Mucosa of gallbladder (tissue), 1 donor: Measurements from ENCODE around the gene KLF3. TPM values are rescaled to one million over a fixed set of nuclear protein-coding genes. Genes with fewer than 3 reads are reported as not detected.
A peak's percentile ranks its signal among the peaks of the same experiment; 100 is the strongest.

Experiments
- DNase-seq: peaks from one replicate; pipeline ENCODE4 v3.0.0-alpha.2; 2020; ENCODE audit warnings: low spot score
- total RNA-seq: library from RNA; stranded (reverse); gene quantifications from one replicate; pipeline ENCODE4 v1.2.1, GENCODE V29; 2021
- donor health status: DM: no; HTN: no; CAD: no.

KLF3 gene
- total RNA-seq, 1 donor from 2014 or later, result 81.0 TPM

GRCh38 chr4:38673130-38673978 is 9.4 kb downstream of the KLF3 start:
- DNase-seq, result peak; percentile 84

- DNase-seq, result no peak
Observed at GRCh38 chr4:38674258-38675144, 10.5 kb downstream of the KLF3 start.

GRCh38 chr4:38675146-38676121 is 11.4 kb downstream of the KLF3 start:
- DNase-seq, result peak; percentile 88

- DNase-seq, result no peak
Observed at GRCh38 chr4:38676986-38677385, 13.0 kb downstream of the KLF3 start.

GRCh38 chr4:38677441-38677840 is 13.4 kb downstream of the KLF3 start:
- DNase-seq, result no peak

GRCh38 chr4:38678078-38678477 is 14.1 kb downstream of the KLF3 start:
- DNase-seq, result no peak

GRCh38 chr4:38679921-38680320 is 15.9 kb downstream of the KLF3 start:
- no peak for DNase-seq

- DNase-seq, result no peak
Observed at GRCh38 chr4:38681281-38681991, 17.4 kb downstream of the KLF3 start.

- no peak for DNase-seq
Observed at GRCh38 chr4:38682336-38682735, 18.3 kb downstream of the KLF3 start.

GRCh38 chr4:38683276-38683675 is 19.3 kb downstream of the KLF3 start:
- DNase-seq, result no peak

GRCh38 chr4:38684271-38684670 is 20.3 kb downstream of the KLF3 start:
- no peak for DNase-seq

- DNase-seq, result no peak
Observed at GRCh38 chr4:38684951-38685844, 21.2 kb downstream of the KLF3 start.

- DNase-seq, result no peak
Observed at GRCh38 chr4:38686682-38687081, 22.7 kb downstream of the KLF3 start.

- no peak for DNase-seq
Observed at GRCh38 chr4:38687571-38688011, 23.6 kb downstream of the KLF3 start.

- no peak for DNase-seq
Observed at GRCh38 chr4:38688676-38689355, 24.8 kb downstream of the KLF3 start.

GRCh38 chr4:38691251-38692008 is 27.4 kb downstream of the KLF3 start:
- no peak for DNase-seq

GRCh38 chr4:38692421-38692820 is 28.4 kb downstream of the KLF3 start:
- no peak for DNase-seq

GRCh38 chr4:38693569-38693968 is 29.6 kb downstream of the KLF3 start:
- DNase-seq, result no peak
